Kidney (tissue), 14 donors: ENCODE data around the gene C18orf63. TPM values are rescaled to one million over a fixed set of nuclear protein-coding genes. Genes with fewer than 3 reads are reported as not detected.
A peak's percentile ranks its signal among the peaks of the same experiment; 100 is the strongest.

Experiments
- DNase-seq, 5 donors: peaks; one replicate each; pipeline ENCODE4 v3.0.0-alpha.2; 2013 to 2020
- FAIRE-seq: peaks from 2 replicates; lab custom pipeline; 2012; peaks lifted over from hg19 to GRCh38; lab: Jason Lieb, UNC
- H3K27ac ChIP-seq, 2 donors: one replicate each; pipeline ENCODE4 v1.7.0; 2013; ENCODE audit warnings: low read depth in 2 of 2, low read length in 2 of 2, inconsistent platforms in 1 of 2
- H3K27me3 ChIP-seq: one replicate; pipeline ENCODE4 v1.7.1; 2013; ENCODE audit warnings: low read length, inconsistent platforms; ENCODE audit not compliant: control insufficient read depth, insufficient read depth
- H3K36me3 ChIP-seq, 3 donors: one replicate each; pipeline versions ENCODE4 v1.7.0 to v1.7.1; 2013; ENCODE audit warnings: low read length in 3 of 3, control low read depth in 1 of 3, inconsistent platforms in 1 of 3; ENCODE audit not compliant: insufficient read depth in 3 of 3, control insufficient read depth in 2 of 3
- H3K4me1 ChIP-seq, 3 donors: one replicate each; pipeline versions ENCODE4 v1.7.0 to v1.7.1; 2013; ENCODE audit warnings: low read length in 3 of 3, inconsistent platforms in 1 of 3, low read depth in 1 of 3; ENCODE audit not compliant: control insufficient read depth in 2 of 3, insufficient read depth in 2 of 3
- H3K4me3 ChIP-seq, 3 donors: one replicate each; pipeline versions ENCODE4 v1.7.0 to v1.8.1; 2013; ENCODE audit warnings: low read length in 3 of 3, control low read depth in 1 of 3, inconsistent platforms in 1 of 3
- H3K9ac ChIP-seq, 3 donors: one replicate each; pipeline versions ENCODE4 v1.7.0 to v1.7.1; 2013; ENCODE audit warnings: low read length in 3 of 3, control low read depth in 1 of 3, inconsistent platforms in 1 of 3
- H3K9me3 ChIP-seq, 3 donors: one replicate each; pipeline versions ENCODE4 v1.7.0 to v1.7.1; 2013; ENCODE audit warnings: low read length in 3 of 3, control low read depth in 1 of 3, inconsistent platforms in 1 of 3; ENCODE audit not compliant: control insufficient read depth in 2 of 3, insufficient read depth in 1 of 3
- intact Hi-C: fragments of 100-400 bp; cut with DNase I; formaldehyde crosslinking; loops from one replicate; pipeline ENCODE4 v1.11.1; 2022
- polyA plus RNA-seq: library from polyadenylated mRNA; stranded (reverse); fragments of 350-450 nt; fragmentation: Illumina TruSeq; extraction: RNeasy Lipid Tissue Mini Kit (QIAGEN cat#74804); gene quantifications from one replicate; pipeline ENCODE4 v1.2.3, GENCODE V29; 2014; ENCODE audit warnings: low read depth, low replicate concordance; ENCODE audit not compliant: insufficient read depth
- total RNA-seq: library from RNA; stranded (reverse); fragmentation: NEBNext Ultra II Directional; extraction: Animal tissue kit (Norgen Biotek cat#: 25700); gene quantifications from one replicate; pipeline ENCODE4 v1.2.1, GENCODE V29; 2021
- TF ChIP-seq, protein P1 (sequence below): IDR thresholded peaks from 3 replicates; pipeline ENCODE4 v1.5.1; 2012; ENCODE audit warnings: mild to moderate bottlenecking, moderate library complexity, borderline replicate concordance; ENCODE audit not compliant: insufficient read depth; ENCODE audit errors: extremely low read depth
- donor health status: control.
- donor health status: control.
- donor health status: control.
- donor health status: control.
- donor health status: control.
- donor health status: DM: yes; HTN: yes; CAD: no.
- donor health status: Normal renal cell carcinoma (clear cell type).

Gene C18orf63
- total and polyA plus RNA-seq, 2 donors from 2014 or later: not detected

DNA sequence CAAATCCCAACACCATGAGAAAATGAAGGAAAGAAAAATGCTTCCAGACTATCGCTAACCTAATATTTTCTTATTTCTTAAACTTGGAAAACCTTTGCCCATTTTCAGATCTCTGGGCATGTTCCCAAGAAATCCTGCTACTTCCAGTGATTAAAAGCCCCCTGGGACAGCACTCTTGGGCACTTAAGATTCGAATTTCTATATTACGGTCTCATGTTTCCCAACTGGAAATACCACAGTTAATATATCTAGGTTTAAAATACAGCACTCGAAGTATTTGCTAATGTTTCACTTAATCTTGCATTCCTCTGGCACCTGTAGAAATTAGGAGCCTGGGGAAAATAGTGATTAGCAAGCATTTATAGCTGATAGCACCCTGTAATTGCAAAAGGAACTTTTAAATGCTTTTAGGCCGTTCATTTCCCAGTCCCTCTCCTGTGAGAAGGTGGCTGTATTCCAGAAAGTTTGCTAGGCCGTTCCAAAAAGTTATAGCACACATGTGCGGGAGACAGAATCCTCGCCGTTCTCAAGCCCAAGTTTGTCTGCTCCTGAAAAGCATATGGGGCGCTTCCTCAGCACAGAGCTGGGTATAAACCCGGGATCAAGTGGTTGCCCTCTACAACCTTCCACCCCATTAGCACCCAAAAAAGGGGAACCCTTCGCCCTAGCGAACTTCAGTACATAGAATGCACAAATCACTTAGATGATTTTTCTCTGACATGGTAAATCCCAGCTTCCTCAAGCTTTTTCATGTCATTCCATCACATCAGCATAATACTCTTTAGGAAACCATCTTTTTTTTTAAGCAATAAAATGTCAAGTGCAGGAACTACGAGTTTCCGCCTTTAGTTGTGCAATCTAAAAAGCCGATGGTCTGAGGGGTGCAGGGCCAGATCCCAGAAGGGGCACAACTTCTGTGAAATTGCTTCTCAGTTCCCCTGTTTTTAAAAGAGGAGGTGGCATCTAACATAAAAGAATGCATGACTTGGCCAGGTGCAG, 80.8 kb downstream of the C18orf63 start:
- H3K27me3 ChIP-seq: no peaks in the 10 kb centered on the region
- peak overlapping the region in 1 of 2 donors; percentile 7 for H3K27ac ChIP-seq
- TF ChIP-seq, protein P1, sequence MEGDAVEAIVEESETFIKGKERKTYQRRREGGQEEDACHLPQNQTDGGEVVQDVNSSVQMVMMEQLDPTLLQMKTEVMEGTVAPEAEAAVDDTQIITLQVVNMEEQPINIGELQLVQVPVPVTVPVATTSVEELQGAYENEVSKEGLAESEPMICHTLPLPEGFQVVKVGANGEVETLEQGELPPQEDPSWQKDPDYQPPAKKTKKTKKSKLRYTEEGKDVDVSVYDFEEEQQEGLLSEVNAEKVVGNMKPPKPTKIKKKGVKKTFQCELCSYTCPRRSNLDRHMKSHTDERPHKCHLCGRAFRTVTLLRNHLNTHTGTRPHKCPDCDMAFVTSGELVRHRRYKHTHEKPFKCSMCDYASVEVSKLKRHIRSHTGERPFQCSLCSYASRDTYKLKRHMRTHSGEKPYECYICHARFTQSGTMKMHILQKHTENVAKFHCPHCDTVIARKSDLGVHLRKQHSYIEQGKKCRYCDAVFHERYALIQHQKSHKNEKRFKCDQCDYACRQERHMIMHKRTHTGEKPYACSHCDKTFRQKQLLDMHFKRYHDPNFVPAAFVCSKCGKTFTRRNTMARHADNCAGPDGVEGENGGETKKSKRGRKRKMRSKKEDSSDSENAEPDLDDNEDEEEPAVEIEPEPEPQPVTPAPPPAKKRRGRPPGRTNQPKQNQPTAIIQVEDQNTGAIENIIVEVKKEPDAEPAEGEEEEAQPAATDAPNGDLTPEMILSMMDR: no peak
- DNase-seq (peak in 1 of 5 donors; percentile 46), FAIRE-seq (no peak)
- H3K4me3 ChIP-seq: no peak overlapping the region
- intact Hi-C loops: no loop called here
- peaks cover 0 to 10% (median 6%) of the 10 kb centered on the region in 3 donors for H3K4me1 ChIP-seq
- no peak overlapping the region for H3K9ac ChIP-seq
- H3K36me3 ChIP-seq: no peaks in the 10 kb centered on the region
- H3K9me3 ChIP-seq: no peaks in the 10 kb centered on the region

DNA sequence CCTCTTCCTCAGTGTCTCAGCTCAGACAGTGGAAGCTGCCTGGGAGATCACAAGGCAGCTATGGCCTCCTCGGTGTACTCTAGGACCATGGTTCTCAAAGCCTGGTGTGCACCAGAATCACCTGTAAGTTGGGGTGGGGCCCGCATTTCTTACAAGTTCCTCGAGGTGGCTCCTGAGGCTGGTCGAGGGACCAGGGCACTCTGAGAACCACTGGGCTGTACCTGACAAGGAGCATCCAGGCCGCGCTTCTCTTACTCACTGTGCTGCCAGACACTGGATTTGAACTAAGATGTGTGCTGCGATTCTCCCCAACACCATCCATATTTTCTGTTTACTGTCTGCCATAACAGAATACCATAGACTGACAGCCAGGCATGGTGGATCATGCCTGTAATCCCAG, 81.9 kb downstream of the C18orf63 start:
- FAIRE-seq (no peak), DNase-seq (no peak)
- intact Hi-C loops: no loop called here
- no peaks in the 10 kb centered on the region for H3K36me3 ChIP-seq
- H3K4me1 ChIP-seq: peaks cover 0 to 10% (median 6%) of the 10 kb centered on the region in 3 donors
- no peak overlapping the region for H3K4me3 ChIP-seq
- H3K27me3 ChIP-seq: no peaks in the 10 kb centered on the region
- no peak overlapping the region for H3K9ac ChIP-seq
- H3K9me3 ChIP-seq: no peaks in the 10 kb centered on the region
- no peak overlapping the region for H3K27ac ChIP-seq
- TF ChIP-seq, protein P1: no peak

DNA sequence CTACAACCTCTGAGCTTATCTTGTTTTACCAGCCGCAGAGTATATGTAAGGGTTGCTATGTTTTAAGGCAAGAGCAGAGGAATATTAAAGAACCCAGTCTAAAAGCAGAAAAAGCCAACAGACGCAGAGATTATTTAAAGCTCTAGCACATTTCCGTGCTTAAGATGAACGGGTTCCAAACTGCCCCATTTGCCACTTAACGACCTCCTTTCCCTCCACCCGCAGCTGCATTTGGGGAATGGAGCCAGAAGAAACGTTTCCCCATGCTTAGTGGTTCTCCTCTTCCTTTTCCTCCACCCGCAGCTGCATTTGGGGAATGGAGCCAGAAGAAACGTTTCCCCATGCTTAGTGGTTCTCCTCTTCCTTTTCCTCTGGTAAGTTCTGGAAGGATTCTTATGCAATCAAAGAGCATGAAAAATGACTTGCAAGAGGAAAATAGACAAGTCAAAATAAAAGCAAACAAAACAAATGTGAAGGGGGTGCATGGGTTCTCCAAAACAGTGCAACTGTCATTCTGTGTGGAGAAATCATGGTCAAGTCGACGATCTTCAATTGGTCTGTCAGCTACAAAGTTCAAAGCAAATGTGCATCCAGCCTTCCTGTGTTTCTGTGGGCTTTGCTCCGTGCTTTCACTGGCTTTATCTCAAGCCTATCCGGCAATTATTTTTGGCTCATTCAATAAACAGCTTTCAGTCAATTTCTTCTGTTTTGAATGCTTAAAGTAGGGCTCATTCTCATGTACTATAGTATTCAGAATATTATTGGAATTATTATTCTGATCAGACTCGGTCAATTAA, 83.7 kb downstream of the C18orf63 start:
- Histone ChIP-seq H3K27me3 (no peaks in the 10 kb centered on the region), H3K27ac (peak overlapping the region in 1 of 2 donors; percentile 28), H3K4me1 (peaks cover 0 to 10% (median 6%) of the 10 kb centered on the region in 3 donors), H3K9me3 (no peaks in the 10 kb centered on the region), H3K36me3 (no peaks in the 10 kb centered on the region), H3K4me3 (no peak overlapping the region), H3K9ac (no peak overlapping the region)
- TF ChIP-seq, protein P1: no peak
- FAIRE-seq (no peak), DNase-seq (no peak)
- intact Hi-C loops: no loop called here
